GM18907 (cell line): Measurements from ENCODE around the gene NKAIN4.
"Not testable (repeated sequence)": the region's sequence is repeated elsewhere in the genome, so short reads cannot be mapped to it uniquely, and the experiment has no call there.

ENCODE experiments used
- ATAC-seq: cut with Tn5 transposase; IDR thresholded peaks from one replicate; pipeline ENCODE4 v1.9.1; 2021; ENCODE audit warnings: mild to moderate bottlenecking, moderate library complexity; ENCODE audit not compliant: unreplicated experiment

NKAIN4 gene

GRCh38 chr20:63238514-63239125 lies 15.6 kb downstream of the NKAIN4 start:
- ATAC-seq: no peak

GRCh38 chr20:63238031-63238430 lies 16.2 kb downstream of the NKAIN4 start:
- no peak for ATAC-seq

- ATAC-seq: no peak
Measured at GRCh38 chr20:63236116-63236837, 18.0 kb downstream of the NKAIN4 start.

GRCh38 chr20:63235399-63235983 lies 18.8 kb downstream of the NKAIN4 start, which contains the start of gene BIRC7:
Gene BIRC7 (plus strand): TSS chr20:63235905. CDS start chr20:63236097, 192 bp downstream.
- no peak for ATAC-seq

GRCh38 chr20:63234693-63235398 lies 19.4 kb downstream of the NKAIN4 start:
- ATAC-seq: no peak

GRCh38 chr20:63233924-63234323 lies 20.3 kb downstream of the NKAIN4 start:
- ATAC-seq: no peak

GRCh38 chr20:63233061-63233344 lies 21.3 kb downstream of the NKAIN4 start:
- no peak for ATAC-seq

- ATAC-seq: no peak
Measured at GRCh38 chr20:63232235-63233060, 21.8 kb downstream of the NKAIN4 start.

GRCh38 chr20:63230800-63231268 lies 23.4 kb downstream of the NKAIN4 start:
- ATAC-seq: no peak

- ATAC-seq: no peak
Measured at GRCh38 chr20:63228806-63229205, 25.5 kb downstream of the NKAIN4 start.

- ATAC-seq: no peak
Measured at GRCh38 chr20:63227260-63227659, 27.0 kb downstream of the NKAIN4 start.

- ATAC-seq: no peak
Measured at GRCh38 chr20:63226042-63226943, 28.0 kb downstream of the NKAIN4 start.

- no peak for ATAC-seq
Measured at GRCh38 chr20:63225082-63225454, 29.2 kb downstream of the NKAIN4 start.

GRCh38 chr20:63224412-63225081 lies 29.7 kb downstream of the NKAIN4 start:
- ATAC-seq: no peak

- ATAC-seq: no peak
Measured at GRCh38 chr20:63223826-63224207, 30.4 kb downstream of the NKAIN4 start.

- no peak for ATAC-seq
Measured at GRCh38 chr20:63223121-63223825, 31.0 kb downstream of the NKAIN4 start.

GRCh38 chr20:63222541-63222940 lies 31.7 kb downstream of the NKAIN4 start:
- no peak for ATAC-seq

GRCh38 chr20:63221400-63222053 lies 32.7 kb downstream of the NKAIN4 start:
- not testable (repeated sequence) for ATAC-seq
